Vein endothelial cell (primary cell): ENCODE data around the gene JCHAIN. TPM values are rescaled to one million over a fixed set of nuclear protein-coding genes. Genes with fewer than 3 reads are reported as not detected.

Experiments used
- small RNA-seq: library from RNA; depleted of rRNA; stranded (forward); fragments of <200 nt; gene quantifications from one replicate; pipeline ENCODE3, GENCODE V24; 2012
- total RNA-seq: library from RNA; depleted of rRNA; stranded (reverse); fragments of >200 nt; gene quantifications from 2 replicates; pipeline ENCODE4 v1.2.3, GENCODE V29; 2012

The JCHAIN gene
- total RNA-seq = not detected in 2 replicates

DNA sequence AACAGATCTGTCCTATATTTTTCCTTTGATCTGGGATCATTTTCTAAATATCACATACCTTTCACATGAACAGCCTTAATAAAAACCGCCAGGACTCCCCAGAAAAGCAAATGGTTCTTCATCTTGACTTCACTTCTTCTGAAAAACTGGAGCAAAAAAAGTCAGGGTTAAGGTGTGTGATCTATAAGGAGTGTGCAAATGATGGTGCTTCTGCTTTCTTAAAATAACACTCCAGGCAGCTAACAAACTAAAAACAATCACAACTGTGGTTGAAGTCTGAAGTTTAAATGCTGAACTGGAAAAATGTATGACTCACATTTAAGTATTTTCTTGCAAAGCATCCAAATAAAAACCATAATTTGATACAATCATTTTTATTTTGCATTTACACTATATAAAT is at the start of gene JCHAIN:
Gene JCHAIN, minus strand, starts transcription at position 140 of the 400 bp plus-strand sequence. Its CDS starts 18 bp downstream, at position 122.

DNA sequence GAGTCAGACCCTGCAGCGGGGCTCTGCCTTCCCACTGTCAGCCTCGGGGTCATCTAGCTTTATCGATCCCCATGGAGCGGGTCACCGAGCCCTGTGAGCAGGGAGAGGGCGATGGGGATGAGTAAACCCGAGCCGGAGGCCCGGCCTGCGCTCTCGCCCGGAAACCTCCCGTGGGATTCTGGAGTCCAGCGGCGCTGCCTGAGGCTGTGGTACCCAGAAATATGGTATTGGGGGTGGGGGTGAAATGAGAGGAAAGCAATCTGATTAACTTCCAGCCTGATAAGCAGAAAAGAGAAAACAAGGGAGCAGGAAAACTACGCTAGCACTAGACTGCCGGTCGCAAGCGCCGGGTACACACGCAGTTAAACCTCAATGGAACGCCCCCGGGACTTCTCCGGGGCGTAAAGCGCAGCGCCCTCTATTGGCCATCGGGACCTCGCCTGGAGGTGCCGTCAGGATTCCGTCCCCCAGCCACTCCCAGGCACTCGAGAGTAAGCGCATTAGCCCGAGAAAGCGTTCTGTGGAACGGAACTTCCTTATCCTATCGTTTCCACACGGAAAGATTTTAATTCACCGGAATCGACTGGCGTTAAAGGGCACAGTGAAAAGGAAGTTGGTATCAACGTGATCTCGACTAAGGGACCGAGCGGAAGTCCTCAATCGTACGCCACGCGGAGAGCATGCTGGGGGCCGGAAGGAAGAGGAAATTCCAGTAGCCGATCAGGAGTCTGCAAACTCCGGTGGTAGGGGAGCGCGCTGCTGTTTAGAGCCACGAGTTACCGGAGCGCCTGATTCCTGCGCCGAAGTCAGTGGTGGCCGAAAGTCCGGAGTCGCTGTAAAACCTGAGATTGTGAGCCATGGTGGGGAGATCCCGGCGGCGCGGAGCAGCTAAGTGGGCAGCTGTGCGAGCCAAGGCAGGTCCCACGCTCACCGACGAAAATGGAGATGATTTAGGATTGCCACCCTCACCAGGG is 21.8 kb upstream of the JCHAIN start, which contains the start of gene UTP3:
Gene UTP3, plus strand, starts transcription at position 712 of the 974 bp plus-strand sequence. Its CDS starts 146 bp downstream, at position 858.

DNA sequence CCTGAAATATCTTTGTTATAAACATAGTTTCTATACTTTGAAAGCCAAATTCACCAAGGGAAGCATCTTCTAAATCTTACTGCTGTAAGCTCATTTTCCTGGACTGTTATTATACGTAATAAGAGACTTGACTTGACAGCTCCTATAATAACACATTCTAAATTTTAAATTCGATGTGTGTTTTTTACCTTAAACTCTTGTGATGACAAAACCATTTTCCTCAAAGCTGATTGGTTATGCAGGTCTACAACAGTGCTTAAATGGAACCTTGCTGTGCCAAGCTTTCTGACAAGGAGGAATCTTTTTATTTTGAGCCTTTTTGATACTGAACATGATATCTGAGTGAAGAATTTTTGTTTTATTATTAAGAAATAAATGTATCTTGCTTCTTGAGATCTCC is 37.9 kb downstream of the JCHAIN start, which contains the start of gene ENAM:
Gene ENAM, plus strand, starts transcription at position 301 of the 400 bp plus-strand sequence. CDS start 757 bp downstream, outside the sequence.

Small RNA genes lying within 50 kb of the gene (small RNA-seq; reads per million reads assigned to genes)
- not detected for gene RNU6-520P
- 1.4 reads per million, percentile 71 among the genes with 10 or more reads in this experiment for gene RNU6-784P

Other genes starting within 250 kb of the JCHAIN start
- not detected in 2 replicates for gene MUC7, start 194.3 kb downstream of the JCHAIN start, total RNA-seq
- not detected in 2 replicates for gene AMTN, start 147.9 kb downstream of the JCHAIN start, total RNA-seq
- gene AMBN, start 74.3 kb downstream of the JCHAIN start, total RNA-seq = not detected in 2 replicates
- gene ENAM, start 37.8 kb downstream of the JCHAIN start, total RNA-seq = under 0.01 TPM in 1 of 2 replicates, not detected in the other
- gene UTP3, start 22.0 kb upstream of the JCHAIN start, total RNA-seq = 22.0 and 24.2 TPM in 2 replicates
- gene RUFY3, start 55.5 kb upstream of the JCHAIN start, total RNA-seq = 36.3 and 50.5 TPM in 2 replicates
- gene GRSF1, start 173.4 kb upstream of the JCHAIN start, total RNA-seq = 73.2 and 91.9 TPM in 2 replicates
- 13.4 and 16.5 TPM in 2 replicates for gene MOB1B, start 235.9 kb upstream of the JCHAIN start, total RNA-seq